ENCODE results near the gene OR2V1.
"Not testable (repeated sequence)": the region's sequence is repeated elsewhere in the genome, so short reads cannot be mapped to it uniquely, and the experiment has no call there.

OR2V1 gene

DNA sequence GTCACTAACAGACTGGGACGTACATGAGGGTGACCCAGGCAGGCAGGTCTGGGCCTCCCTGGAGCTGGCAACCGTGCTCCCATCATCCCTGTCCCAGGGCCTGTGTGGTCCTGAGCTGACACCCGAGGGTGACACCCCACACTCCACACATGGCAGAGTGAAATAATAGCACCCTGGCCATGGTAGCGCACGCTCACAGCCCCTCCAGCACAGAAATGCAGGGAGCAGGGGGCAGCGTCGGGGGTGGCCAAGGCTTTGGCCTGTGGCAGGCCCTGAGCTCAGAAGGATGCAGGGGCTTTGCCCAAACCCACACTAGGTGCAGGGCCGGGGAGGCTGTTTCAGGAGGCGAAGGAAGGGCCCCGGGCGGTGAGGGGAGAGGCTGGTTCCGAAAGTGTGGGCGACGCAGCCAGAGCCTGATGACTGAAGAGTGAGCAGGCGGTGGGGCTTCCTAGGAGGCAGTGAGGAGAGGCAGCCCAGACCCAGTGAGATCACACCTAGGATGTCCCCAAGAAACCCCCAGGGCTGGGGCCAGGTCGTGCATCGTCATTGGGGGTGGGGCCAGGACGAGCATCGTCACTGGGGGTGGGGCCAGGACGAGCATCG lies 29.3 kb upstream of the OR2V1 start:
- peak in 2 of 3 donors; percentile 36 to 71 for DNase-seq (ENCODE audit: low read depth in 3 of 3, low spot score in 1 of 3)

DNA sequence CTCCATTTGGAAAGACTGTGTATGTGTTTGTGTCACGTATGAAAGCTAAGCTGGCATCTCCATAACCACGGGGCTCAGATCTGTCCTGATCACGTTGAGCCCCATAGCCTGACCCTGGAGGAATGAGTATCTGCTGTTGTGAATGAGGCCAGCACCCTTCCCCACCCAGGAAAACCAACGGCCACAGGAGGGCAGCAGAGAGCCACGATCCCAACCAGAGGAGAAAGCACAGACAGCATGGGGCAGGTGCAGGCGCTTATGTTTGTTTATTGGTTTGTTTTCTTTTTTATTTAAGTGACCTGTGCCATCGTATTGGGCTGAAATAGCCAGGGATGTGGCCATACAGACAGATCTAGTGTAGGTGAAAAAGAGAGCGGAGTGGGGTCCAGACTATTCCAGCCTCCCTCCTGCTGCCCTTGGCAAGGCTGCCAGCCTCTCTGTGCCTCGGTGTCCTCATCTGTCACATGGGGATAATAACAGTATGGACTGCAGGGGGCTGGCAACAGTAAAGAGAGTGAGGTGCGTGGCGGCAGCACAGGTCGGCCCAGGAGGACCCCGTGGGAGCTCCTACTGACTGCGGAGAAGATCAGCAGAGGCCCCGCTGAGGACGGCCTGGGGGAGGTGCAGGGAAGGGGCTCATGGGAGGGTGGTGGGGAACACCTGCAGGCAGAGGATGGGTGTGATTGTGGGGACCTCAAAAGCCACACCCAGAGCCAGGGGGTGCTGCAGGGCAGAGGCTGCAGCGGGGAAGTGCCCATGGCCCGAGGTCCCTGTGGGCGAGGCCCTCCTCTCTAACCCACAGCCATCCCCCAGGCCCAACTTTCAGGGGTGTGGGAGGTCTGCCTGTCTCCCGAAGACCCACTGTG lies 28.6 kb upstream of the OR2V1 start:
- peak; percentile 67 to 98 (median 77) for DNase-seq (ENCODE audit: low read depth in 3 of 3, low spot score in 1 of 3)

DNA sequence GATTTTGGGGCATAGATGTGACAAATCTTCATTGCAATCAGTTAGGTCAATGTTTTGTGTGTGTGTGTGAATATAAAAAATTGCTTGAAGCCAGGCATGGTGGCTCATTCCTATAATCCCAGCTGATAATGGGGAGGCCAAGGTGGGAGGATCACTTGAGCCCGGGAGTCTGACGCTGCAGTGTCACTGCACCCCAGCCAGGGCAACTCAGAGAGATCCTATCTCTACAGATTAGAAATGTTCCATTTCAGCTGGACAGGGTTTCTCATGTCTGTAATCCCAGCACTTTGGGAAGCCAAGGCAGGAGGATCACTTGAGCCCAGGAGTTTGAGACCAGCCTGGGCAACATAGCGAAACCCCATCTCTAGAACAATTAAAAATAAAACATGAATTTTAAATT lies 27.9 kb upstream of the OR2V1 start:
- no peak for DNase-seq (ENCODE audit: low read depth in 3 of 3, low spot score in 1 of 3)

DNA sequence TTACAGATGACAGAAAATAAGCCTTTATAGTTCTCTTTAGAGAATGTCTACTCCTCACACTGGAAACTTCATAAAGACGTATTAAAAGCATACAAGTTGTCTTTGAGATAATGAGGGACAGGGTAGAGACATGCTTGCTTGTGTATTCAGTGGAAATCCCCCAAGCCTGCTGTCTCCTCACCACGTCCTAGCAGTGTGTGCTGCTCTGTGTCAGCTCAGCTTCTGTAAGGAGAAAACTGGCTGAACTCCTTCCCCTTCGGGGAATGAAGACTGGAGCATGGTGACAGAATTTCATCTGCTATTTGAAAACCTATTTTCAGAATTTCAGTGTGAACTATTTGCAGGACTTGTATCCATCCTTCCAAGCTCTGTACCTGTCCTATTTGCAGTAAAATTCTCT lies 25.8 kb upstream of the OR2V1 start:
- no peak for DNase-seq (ENCODE audit: low read depth in 3 of 3, low spot score in 1 of 3)

DNA sequence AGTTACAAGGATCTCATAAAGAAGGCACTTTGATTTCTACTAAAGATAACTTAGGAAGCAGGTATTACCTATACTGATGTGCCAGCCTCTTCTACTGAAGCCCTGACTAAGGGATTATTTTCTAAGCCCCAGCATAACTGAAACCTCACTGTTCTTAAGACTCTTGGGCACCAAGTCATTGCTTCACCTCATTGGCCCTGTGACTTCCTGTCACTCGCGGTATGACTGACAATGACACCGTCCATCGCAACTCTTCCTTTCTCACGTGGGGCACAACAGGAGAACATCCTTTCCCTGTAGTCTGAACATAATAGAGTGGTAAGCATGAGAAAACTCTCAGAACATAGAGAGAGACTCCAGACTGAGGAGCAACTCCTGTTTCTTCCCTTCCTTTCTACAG lies 22.8 kb upstream of the OR2V1 start:
- no peak for DNase-seq (ENCODE audit: low read depth in 3 of 3, low spot score in 1 of 3)

DNA sequence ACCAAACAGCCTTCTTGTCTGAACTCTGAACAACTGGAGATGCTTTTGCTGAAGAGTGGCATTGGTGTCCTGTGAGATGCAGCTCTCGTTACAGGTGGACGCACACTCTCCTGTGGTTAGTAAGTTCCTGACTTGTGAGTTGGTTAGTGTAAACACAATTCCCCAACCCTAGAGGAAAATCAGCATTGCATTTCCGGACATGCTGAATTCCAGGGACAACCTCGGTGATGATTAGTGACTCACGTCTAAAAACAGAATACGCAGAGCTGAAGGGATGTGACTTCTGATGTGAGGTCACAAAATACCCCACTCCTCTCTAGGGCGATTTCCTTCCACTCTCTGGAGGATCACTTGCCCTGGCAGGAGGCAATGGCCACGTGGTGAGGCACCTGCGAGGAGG lies 21.4 kb upstream of the OR2V1 start:
- no peak for DNase-seq (ENCODE audit: low read depth in 3 of 3, low spot score in 1 of 3)

DNA sequence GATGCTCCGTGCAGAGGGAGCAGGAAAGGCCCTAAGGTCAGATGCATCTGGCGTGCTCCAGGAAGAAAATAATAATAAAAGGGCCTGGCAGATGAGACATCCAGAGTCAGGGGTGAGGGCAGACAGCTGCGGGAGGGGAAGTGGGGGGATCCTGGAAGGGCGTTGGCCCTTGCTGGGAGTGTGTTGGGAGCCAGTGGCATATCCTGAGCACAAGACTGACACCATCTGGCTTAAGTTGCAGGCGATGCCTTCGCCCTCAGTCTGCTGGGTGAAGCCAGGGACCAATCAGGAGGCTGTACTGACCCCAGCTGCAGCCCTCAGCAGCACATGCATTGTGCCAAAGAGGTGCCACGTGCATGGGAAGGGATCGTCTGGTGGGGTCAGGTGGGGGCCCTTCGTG lies 20.2 kb upstream of the OR2V1 start:
- no peak for DNase-seq (ENCODE audit: low read depth in 3 of 3, low spot score in 1 of 3)

DNA sequence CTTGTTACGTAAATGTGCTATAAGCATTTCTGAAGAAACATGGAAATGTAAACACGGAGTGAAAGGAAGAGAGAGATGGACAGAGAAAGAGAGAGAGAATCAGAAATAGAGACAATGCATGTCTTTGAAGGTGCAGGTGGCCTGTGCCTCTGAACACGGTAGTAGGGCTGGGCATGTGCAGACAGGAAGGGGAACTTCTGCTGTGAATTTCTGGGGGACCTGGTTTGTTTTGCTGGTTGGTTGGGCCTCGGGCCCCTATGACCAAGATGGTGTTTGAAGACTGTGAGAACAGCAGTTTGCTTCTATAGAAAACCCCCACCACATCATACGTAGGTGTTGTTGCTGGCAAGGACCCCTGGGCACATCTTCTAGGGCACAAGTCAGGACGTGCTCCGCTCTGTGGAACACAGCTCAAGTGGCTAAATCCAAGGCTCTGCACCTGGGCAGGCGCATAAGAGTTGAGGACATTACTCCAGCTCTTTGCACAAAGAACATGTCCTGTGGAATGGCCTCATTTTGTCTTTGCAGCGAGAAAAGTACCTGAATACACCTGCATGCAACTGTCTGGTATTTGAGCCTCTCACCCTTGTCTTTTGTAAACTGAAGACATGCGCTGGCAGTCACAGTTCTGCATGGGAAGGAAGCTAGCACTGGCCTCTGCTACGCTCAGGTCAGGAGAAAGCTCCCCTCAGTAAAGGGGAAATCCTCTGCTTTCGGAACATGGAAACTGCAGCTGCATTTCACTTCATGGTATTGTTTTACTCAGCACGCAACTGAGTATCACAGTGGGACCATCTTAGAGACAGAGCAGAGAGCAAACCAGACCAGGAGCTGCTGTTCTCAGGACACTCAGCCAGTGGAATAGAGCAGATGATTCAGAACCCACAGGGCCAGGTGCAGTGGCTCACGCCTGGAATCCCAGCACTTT lies 19.1 kb upstream of the OR2V1 start:
- no peak for DNase-seq (ENCODE audit: low read depth in 3 of 3, low spot score in 1 of 3)

DNA sequence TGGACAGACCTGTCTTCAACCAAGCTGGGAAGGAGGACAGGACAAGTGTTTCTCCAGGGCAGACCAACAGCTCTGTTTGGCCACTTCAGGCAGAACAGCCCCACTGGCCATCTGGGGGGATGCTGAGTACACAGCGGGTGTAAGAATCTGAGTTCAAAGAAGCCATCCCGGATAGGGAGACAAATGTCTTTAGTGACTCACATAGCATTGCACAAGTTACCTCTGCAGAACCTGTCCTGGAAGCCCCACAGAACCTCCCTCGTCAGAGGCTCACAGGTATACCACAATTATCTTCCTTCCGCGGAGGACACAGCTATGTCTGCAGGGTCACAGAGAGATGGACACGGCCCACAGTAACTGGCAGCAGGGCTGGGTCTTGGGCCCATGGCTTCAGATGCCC lies 18.4 kb upstream of the OR2V1 start:
- no peak for DNase-seq (ENCODE audit: low read depth in 3 of 3, low spot score in 1 of 3)

DNA sequence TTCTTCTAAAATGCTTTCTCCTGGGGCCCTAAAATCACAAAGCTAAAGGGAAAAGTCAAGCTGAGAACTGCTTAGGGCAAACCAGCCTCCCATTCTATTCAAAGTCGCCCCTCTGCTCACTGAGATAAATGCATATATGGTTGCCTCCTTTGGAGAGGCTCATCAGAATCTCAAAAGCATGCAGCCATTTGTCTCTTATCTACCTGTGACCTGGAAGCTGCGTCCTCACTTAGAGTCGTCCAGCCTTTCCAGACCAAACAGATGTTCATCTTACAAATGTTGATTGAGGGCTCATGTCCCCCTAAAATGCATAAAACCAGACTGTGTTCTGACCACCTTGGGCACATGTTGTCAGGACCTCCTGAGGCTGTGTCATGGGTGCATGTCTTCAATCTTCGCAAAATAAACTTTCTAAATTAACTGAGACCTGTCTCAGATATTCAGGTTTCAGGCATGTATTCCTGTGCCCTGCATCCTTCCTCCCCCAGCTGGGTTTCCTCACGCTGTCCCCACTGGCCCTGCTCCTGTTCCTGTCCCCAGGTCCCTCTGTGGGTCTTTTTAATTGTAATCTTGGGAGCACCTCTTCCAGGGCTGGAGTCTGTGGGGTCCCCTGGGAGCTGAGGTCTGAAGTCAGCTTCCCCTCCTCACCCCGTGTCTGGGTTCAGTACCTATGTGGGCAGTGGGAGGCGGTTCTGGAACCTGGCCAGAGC lies 16.1 kb upstream of the OR2V1 start, which contains the start of gene OR2V2:
Gene OR2V2 (plus strand): TSS at position 660 of the 710 bp plus-strand sequence. CDS start 7,357 bp downstream, outside the sequence.
- DNase-seq (ENCODE audit: low read depth in 3 of 3, low spot score in 1 of 3): not testable (repeated sequence)

DNA sequence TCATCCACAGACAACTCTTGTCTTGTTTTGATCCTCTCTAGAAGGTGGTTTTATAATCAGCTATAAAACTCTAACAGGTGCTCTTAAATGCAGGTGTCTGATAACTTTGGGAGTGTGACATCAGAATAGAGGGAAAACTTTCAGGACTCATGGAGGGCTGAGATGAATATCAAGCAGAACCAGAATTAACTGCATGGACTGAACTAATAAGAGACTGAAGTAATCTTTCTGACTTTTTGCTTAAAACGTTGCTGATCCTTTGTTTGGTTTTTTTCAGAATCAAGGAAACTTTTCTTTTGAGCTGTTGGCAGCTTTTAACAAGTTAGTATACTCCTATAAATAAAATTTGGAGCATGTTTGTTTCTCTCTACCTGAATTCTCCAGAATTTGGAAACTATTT lies 14.2 kb upstream of the OR2V1 start:
- DNase-seq (ENCODE audit: low read depth in 3 of 3, low spot score in 1 of 3): no peak

DNA sequence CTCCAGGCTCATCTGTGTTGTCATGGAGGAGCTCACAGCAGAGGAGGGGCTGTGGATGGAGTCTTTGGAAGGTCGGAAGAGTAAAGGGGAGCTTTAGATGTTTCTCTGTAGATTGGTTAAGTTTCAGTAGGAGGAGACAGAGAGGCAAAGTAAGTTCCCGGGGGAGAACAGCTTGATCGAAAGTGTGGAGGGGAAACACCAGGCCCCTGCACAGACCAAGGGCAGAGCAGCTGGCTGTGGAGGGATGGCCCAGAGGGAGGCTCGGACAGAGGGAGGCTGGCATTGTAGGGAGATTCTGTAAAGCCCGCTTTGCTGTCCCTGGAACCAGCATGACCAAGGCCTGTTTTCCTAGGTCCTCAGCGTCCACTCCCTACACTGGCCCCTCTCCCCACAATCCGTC lies 11.1 kb upstream of the OR2V1 start:
- DNase-seq (ENCODE audit: low read depth in 3 of 3, low spot score in 1 of 3): no peak

DNA sequence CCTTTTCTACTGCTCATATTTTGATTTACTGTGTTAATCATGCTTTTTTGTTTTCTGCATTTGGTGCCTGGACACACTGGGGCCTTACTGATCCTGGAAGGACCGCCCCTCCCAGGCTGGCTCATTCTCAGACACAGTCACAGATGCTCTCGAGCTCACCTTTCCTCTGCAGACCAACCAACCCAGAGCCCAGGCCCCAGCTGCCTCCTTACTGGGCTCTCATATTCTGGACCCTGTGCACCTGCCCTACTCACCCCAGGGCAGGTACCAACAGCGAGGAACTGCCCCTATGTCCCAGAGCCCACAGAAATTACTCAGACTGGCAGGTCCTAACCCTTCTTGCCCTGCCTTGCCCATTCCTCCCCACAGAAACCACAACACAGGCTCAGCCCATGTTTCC lies 9.8 kb upstream of the OR2V1 start:
- DNase-seq (ENCODE audit: low read depth in 3 of 3, low spot score in 1 of 3): no peak

DNA sequence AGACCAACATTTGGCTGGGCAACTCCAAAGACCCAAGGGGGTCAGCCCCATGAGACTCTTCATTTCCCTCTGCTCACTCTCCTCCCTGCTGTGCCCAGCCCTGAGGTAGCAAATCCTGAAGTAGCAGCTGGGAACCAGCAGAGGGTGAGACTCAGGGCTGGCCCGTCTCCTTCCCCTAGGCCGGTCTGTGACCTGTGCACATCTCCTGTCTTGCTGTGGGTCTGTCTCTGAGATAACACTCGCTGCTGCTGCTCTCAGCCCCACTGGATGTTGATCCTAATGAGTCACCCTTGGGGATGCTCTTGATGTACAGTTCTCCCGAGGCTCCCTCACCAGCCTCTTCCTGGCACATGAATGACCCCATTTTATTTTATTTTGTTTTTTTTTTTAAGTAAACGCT lies 7.3 kb upstream of the OR2V1 start:
- no peak for DNase-seq (ENCODE audit: low read depth in 3 of 3, low spot score in 1 of 3)

DNA sequence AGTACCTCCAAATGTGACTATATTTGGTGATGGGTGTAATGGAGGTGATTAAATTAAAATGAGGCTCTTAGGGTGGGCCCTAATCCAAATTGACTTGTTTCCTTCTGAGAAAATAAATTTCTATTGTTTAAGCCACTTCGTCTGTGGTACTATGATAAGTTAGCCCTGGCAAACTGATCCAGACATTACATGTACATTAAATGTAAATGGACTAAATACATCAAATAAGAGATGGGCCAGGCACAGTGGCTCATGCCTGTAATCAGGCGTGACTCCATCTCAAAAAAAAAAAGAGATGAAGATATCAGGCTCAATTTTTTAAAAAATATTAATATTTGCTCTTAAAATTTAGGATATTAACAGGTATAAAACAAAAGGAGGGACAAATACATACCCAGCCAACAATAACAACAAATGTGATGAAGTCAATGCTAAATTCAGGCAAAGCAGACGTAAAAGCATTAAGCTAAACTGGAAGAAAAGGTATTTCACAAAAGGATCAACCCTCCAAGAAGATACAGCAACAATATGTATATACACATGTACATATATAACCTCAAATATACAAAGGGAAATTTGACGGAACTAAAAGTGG lies 5.5 kb upstream of the OR2V1 start:
- no peak for DNase-seq (ENCODE audit: low read depth in 3 of 3, low spot score in 1 of 3)

DNA sequence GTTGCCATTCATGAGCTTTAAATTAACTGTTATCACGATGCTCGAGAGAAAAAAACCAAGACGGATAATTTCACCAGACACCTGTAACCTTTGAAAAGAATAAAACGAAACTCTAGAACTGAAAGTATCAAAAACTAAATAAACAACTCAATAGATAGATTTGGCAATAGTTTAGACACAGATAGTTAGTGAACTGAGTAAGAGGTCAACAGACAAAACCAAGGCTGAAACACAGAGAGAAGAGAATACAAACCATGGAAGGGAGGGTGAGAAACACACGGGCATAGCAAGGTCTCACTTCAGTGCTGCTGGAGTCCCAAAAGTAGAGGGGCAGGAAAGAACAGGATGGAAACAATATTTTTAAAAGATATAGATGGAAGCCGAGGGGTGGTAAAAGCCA lies 3.3 kb upstream of the OR2V1 start:
- DNase-seq (ENCODE audit: low read depth in 3 of 3, low spot score in 1 of 3): no peak

DNA sequence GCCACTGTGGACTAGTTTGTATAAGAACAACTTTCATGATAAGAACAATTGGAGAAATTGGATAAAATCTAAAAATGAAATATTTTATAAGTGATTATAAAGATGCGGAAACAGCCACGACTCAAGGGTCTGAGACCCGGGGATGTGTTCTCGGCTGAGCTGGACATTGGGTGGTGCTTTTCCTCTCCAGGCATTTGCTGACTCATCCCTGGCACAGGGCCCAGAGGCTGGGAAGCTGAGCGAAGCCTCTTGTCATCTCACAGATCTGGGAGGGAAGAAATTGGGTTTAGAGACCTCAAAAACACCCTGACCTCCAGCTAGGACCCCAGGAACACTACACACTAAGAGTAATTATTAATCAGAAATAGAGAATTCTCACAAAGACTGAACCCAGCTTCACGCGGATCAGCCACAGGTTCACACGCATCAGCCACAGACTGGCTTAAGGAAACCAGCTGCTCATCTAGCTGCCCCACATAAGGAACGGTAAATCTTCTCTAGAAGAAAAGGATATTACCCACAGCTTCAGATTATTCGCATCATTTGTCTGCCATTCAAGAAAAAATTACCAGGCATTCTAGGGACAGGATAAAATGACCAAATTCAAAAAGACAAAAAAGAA lies 2.8 kb upstream of the OR2V1 start:
- no peak for DNase-seq (ENCODE audit: low read depth in 3 of 3, low spot score in 1 of 3)

DNA sequence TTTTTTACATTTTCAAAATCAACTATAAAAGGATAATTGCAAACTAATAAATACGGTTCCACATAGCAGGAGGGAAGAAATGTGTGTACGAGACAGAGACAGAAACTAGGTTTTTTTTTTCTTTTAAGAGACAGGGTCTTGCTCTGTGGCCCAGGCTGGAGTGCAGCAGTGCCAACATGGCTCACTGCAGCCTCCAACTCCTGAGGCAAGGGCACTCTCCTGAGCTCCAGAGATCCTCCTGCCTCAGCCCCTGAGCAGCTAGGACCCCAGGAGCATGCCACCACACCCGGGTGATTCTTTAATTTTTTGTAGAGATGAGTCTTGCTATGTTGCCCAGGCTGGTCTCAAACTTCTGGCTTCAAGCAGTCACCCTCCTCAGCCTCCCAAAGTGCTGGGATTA lies 2.1 kb upstream of the OR2V1 start:
- DNase-seq (ENCODE audit: low read depth in 3 of 3, low spot score in 1 of 3): no peak

DNA sequence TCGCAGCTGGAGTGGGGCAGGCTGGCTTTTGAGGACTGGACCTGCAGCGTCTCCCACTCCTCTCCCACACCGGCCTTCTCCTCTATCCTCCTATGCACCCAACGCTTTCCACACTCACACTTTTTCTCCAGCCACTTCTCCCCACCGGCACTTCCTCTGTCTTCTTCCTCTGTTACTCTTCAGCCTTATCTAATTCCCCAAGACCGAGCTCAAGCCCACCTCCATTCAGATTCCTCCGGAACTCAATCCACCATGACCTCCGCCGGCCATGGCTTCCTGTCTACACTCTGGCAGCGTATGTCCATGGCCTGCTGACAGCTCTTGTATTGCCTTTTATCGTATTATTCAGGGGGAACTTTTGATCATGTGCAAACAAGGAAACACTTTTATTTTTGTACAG lies 545 bp upstream of the OR2V1 start:
- no peak for DNase-seq (ENCODE audit: low read depth in 3 of 3, low spot score in 1 of 3)

DNA sequence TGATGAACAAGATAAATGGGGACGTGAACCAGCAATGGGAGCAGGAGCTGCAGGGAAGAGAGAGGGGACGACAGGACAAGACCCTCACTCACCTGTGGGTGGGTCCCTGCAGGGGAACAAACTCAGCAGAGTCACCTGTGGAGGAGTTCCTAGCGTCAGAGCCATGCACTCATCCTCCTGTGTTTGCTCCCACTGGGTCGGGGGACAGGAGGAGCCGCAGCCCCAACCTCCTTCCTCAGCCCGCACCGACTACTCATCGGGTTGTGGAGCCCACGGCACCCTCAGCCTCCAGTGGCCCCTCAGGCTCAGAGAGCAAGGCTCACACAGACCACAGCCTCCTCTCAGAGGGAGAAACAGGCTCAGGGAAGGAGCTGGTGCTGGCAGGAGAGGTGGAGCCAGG lies 888 bp downstream of the OR2V1 start:
- DNase-seq (ENCODE audit: low read depth in 3 of 3, low spot score in 1 of 3): not testable (repeated sequence)

Data from stimulated activated CD4-positive, alpha-beta T cell treated with anti-CD3 and anti-CD28 coated beads, TNF-alpha, amount 100 ng/mL, for 1 hour (primary cell).